AG09319 (cell line): Measurements from ENCODE around the gene TERT.

ENCODE experiments used
- DNase-seq: peaks from one replicate; pipeline ENCODE4 v3.0.0-alpha.2; 2010; ENCODE audit warnings: low read depth; ENCODE audit errors: extremely low read depth
- TF ChIP-seq, protein P1 (sequence below): IDR thresholded peaks from 2 replicates; pipeline ENCODE4 v1.5.1; 2011; ENCODE audit warnings: low read depth, mild to moderate bottlenecking, inconsistent platforms, low read length, moderate library complexity

The TERT gene

GRCh38 chr5:1257841-1258240 lies 37.0 kb downstream of the TERT start:
- TF ChIP-seq, protein P1, sequence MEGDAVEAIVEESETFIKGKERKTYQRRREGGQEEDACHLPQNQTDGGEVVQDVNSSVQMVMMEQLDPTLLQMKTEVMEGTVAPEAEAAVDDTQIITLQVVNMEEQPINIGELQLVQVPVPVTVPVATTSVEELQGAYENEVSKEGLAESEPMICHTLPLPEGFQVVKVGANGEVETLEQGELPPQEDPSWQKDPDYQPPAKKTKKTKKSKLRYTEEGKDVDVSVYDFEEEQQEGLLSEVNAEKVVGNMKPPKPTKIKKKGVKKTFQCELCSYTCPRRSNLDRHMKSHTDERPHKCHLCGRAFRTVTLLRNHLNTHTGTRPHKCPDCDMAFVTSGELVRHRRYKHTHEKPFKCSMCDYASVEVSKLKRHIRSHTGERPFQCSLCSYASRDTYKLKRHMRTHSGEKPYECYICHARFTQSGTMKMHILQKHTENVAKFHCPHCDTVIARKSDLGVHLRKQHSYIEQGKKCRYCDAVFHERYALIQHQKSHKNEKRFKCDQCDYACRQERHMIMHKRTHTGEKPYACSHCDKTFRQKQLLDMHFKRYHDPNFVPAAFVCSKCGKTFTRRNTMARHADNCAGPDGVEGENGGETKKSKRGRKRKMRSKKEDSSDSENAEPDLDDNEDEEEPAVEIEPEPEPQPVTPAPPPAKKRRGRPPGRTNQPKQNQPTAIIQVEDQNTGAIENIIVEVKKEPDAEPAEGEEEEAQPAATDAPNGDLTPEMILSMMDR, result no peak
- DNase-seq, result no peak

DNA sequence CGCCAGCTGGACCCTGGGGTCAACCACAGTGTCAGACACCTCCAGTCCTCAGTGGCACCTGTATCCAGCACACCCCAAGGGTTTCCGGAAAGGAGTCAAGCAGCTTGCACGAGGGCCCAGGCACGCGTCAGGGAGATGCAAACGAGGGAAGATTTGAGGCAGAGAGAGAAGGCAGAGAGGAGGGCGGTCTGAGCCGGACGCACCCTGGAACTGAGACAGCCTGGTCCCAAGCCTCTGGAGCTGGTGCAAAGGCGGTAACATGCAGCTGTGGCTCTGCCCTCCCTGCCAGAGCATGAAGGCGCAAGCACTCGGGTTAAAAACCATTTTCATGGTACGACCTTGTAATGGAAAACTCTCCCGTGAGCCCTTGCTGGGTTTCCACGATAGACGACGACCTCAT lies 37.5 kb downstream of the TERT start:
- no peak for DNase-seq
- TF ChIP-seq, protein P1, result no peak

DNA sequence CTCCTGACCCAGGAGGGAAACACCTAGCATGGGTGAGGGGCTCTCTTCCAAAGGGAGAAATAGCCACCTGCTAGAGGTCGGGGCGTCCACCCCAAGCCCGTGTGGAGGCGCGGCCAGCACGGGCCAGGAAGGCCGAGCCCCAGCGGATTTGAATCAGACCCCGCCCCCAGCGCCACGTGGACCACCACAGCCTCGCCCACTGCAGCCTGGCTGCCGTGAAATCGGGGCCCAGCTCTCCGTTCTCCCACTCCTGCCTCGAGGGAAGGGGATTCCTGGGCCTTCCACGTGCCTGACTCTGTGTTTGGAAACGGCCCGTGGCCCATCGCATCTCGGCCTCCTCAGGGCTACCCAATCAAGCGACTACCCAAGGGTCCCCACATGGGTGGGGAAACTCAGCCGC lies 38.1 kb downstream of the TERT start:
- TF ChIP-seq, protein P1, result no peak
- no peak for DNase-seq

GRCh38 chr5:1255081-1255561 lies 39.7 kb downstream of the TERT start:
- no peak for DNase-seq
- TF ChIP-seq, protein P1, result no peak

DNA sequence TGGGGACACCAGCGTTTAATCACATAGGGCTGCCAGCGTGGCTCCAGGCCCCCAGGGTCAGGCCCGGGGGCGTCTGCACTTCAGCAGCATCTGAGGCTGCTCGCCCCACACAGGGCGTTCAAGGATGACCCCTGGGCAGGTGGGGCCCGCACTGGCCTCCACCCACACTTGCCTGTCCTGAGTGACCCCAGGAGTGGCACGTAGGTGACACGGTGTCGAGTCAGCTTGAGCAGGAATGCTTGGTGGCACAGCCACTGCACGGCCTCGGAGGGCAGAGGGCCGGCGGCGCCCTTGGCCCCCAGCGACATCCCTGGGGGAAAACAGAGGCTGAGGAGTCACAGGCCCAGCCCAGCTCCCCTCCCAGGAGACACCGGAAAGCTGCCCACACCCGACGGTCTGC lies 40.7 kb downstream of the TERT start:
- DNase-seq, result no peak
- TF ChIP-seq, protein P1, result no peak

- no peak for DNase-seq
- TF ChIP-seq, protein P1, result no peak
Measured at GRCh38 chr5:1253456-1254105, 41.3 kb downstream of the TERT start.

- no peak for DNase-seq
- TF ChIP-seq, protein P1, result no peak
Measured at GRCh38 chr5:1252681-1253080, 42.2 kb downstream of the TERT start.
